RWPE2 (cell line): Measurements from ENCODE around the gene PSD2.

Experiments
- ATAC-seq: fragments of 200-7000 bp; cut with Tn5 transposase; 3 replicates; pipeline ENCODE4 v1.9.1; 2021; ENCODE audit warnings: low read depth
- DNase-seq: peaks from one replicate; pipeline ENCODE4 v3.0.0-alpha.2; 2020; ENCODE audit warnings: low spot score
- H3K27ac ChIP-seq: fragments of 450-650 bp; 2 replicates; pipeline ENCODE4 v1.5.1; 2017; ENCODE audit warnings: mild to moderate bottlenecking; ENCODE audit not compliant: poor library complexity, severe bottlenecking
- H3K27me3 ChIP-seq: fragments of 250-450 bp; sonication (Bioruptor Pico); 2 replicates; pipeline ENCODE4 v1.5.1; 2021; ENCODE audit warnings: mild to moderate bottlenecking, moderate library complexity; ENCODE audit not compliant: insufficient read depth, poor library complexity, severe bottlenecking
- H3K36me3 ChIP-seq: fragments of 250-450 bp; sonication (Bioruptor Pico); 2 replicates; pipeline ENCODE4 v1.5.1; 2020; ENCODE audit warnings: low read depth, mild to moderate bottlenecking, moderate library complexity
- H3K4me1 ChIP-seq: fragments of 250-450 bp; sonication (Bioruptor Pico); 2 replicates; pipeline ENCODE4 v1.5.1; 2021; ENCODE audit warnings: mild to moderate bottlenecking, moderate library complexity; ENCODE audit not compliant: insufficient read depth, poor library complexity, severe bottlenecking
- H3K4me3 ChIP-seq: fragments of 250-450 bp; sonication (Bioruptor Pico); 2 replicates; pipeline ENCODE4 v1.5.1; 2021; ENCODE audit warnings: mild to moderate bottlenecking, moderate library complexity; ENCODE audit not compliant: severe bottlenecking
- H3K9me3 ChIP-seq: fragments of 250-450 bp; sonication (Bioruptor Pico); 2 replicates; pipeline ENCODE4 v1.5.1; 2021; ENCODE audit warnings: mild to moderate bottlenecking, moderate library complexity; ENCODE audit not compliant: severe bottlenecking
- TF ChIP-seq, protein P1 (sequence below): fragments of 450-650 bp; IDR thresholded peaks from one replicate; pipeline ENCODE4 v1.5.1; 2017; ENCODE audit warnings: mild to moderate bottlenecking, moderate library complexity; ENCODE audit not compliant: poor library complexity, severe bottlenecking

PSD2 gene

DNA sequence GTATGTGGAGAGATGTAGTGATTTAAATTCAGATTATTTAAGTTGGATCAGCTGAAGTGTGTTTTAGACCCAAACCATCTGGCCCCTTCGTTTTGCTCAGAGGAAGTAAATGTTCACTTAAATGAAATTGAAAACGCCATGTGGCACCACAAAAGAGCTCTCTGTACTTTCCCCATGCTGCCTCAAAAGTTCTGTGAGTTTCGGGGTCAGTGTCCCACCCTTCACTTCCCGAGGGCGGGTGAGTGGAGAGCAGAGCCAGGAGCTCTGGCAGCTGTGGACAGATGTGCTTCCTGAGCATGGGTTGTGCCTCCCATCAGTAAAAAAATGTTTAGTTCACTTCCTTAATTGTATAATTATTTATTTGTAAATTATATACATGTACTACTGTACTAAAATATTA, 48.4 kb downstream of the PSD2 start:
- H3K36me3 ChIP-seq = no peaks in the 10 kb centered on the region
- TF ChIP-seq, protein P1, sequence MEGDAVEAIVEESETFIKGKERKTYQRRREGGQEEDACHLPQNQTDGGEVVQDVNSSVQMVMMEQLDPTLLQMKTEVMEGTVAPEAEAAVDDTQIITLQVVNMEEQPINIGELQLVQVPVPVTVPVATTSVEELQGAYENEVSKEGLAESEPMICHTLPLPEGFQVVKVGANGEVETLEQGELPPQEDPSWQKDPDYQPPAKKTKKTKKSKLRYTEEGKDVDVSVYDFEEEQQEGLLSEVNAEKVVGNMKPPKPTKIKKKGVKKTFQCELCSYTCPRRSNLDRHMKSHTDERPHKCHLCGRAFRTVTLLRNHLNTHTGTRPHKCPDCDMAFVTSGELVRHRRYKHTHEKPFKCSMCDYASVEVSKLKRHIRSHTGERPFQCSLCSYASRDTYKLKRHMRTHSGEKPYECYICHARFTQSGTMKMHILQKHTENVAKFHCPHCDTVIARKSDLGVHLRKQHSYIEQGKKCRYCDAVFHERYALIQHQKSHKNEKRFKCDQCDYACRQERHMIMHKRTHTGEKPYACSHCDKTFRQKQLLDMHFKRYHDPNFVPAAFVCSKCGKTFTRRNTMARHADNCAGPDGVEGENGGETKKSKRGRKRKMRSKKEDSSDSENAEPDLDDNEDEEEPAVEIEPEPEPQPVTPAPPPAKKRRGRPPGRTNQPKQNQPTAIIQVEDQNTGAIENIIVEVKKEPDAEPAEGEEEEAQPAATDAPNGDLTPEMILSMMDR = no peak
- H3K27ac ChIP-seq = no peak overlapping the region
- no peaks in the 10 kb centered on the region for H3K27me3 ChIP-seq
- DNase-seq (no peak), ATAC-seq (no peak)
- no peaks in the 10 kb centered on the region for H3K4me1 ChIP-seq
- no peaks in the 10 kb centered on the region for H3K9me3 ChIP-seq
- no peak overlapping the region for H3K4me3 ChIP-seq

DNA sequence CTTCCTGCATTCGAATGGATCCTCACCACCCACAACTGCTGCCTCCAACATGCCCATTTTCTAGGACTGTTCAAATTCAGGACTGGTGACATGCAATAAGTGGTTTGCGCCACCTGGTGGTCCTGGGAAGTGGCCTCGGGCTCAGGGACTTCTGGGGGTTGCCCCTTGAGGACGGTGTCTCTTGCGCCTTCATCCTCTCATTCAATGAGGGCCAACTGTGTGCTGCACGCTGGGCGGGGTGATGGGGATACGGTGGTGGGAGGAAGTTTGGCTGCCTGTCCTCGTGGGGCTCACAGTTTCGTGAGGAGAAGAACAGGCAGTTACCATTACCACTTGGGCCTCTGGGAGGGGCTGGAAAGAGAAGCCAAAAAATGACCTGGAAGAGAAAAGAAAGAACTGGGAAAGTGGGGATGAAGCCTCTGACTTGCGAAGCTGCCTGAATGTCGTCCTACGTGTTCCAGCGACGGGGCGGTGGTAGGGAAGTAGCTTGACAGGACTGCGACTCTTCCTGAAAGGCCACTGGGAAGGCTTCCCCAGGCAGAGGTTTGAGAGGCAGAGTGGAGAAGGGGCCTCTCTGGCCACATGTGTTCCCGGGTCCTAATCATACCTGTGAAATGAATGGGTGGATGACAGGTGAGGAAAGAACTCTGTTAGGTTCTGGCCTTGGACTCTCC, 49.0 kb downstream of the PSD2 start:
- DNase-seq (no peak), ATAC-seq (peak; percentile 72)
- no peak overlapping the region for H3K4me3 ChIP-seq
- no peaks in the 10 kb centered on the region for H3K36me3 ChIP-seq
- H3K27me3 ChIP-seq = no peaks in the 10 kb centered on the region
- TF ChIP-seq, protein P1 = peak; percentile 78
- no peak overlapping the region for H3K27ac ChIP-seq
- no peaks in the 10 kb centered on the region for H3K9me3 ChIP-seq
- no peaks in the 10 kb centered on the region for H3K4me1 ChIP-seq

DNA sequence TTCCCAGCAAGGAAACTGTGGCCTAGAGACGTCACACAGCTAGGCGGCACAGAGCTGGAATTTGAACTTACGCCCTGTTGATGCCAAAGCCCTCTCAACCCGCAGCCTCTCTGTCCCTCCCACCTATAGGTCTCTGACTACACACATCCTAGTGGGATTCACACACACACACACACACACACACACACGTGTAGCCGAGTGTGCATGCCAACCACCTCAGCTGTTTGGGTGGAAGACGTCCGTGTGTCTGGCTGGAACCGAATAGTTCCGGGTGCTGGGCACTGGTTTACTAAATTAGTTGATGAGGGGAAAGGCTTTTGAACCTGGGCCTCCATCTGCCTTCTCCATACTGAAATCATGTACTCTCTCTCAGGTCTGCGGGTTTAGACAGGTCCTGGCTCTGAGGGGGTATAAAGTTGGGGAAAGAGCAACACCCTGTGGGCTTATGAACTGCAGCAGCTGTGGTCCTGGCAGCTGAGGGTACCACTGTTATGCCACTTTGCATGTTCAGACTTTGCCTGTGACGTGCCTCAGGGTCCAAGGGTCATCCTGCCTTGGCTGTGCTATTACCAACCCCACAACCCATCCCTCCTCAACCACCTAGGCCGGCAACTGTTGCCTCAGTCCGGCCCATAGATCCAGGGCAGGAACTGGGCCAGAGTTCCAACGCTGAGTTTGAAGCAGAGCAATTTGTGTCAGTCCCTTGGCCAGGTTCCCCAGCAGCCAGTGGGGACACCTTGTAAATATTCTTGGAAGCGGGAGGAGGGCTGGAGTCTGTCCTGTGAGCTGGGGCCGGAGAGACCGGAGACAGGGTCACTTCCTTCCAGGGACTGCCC, 50.5 kb downstream of the PSD2 start:
- Histone ChIP-seq H3K27ac (no peak overlapping the region), H3K4me3 (no peak overlapping the region), H3K9me3 (no peaks in the 10 kb centered on the region), H3K36me3 (no peaks in the 10 kb centered on the region), H3K27me3 (no peaks in the 10 kb centered on the region), H3K4me1 (no peaks in the 10 kb centered on the region)
- TF ChIP-seq, protein P1 = no peak
- no peak for DNase-seq
- peak; percentile 18; the same call in 1 of the 3 replicates for ATAC-seq

DNA sequence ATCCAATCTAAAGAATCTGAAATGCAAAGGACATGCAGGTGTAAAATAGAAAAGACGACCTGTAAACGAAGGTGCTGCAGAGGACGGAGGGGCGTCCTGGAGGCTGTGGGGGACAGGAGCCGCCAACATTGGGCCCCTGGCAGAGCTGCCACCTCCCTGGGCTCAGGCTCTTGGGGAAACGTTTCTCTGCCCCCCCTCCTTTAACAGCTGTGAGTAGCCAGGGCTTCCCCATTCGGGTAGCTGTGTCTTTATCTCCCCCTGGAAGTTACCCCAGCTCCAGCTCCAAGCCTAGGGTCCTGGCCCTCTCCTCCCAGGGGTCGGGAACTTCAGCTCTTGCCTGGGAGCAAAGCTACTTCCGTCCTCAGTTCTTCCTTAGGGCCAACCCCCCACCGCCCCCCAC, 51.5 kb downstream of the PSD2 start:
- no peaks in the 10 kb centered on the region for H3K36me3 ChIP-seq
- no peaks in the 10 kb centered on the region for H3K4me1 ChIP-seq
- no peak overlapping the region for H3K4me3 ChIP-seq
- TF ChIP-seq, protein P1 = no peak
- H3K9me3 ChIP-seq = no peaks in the 10 kb centered on the region
- no peak overlapping the region for H3K27ac ChIP-seq
- no peaks in the 10 kb centered on the region for H3K27me3 ChIP-seq
- ATAC-seq (no peak), DNase-seq (no peak)
